ENCODE measurements around the gene PLCH1.

GRCh38 chr3:155727836-155728235 is 17.0 kb downstream of the PLCH1 start:
- TF ChIP-seq CTCF (IDR thresholded peaks at IDR 0.05; ENCODE audit: low read length) (no peak), EZH2 (IDR thresholded peaks at IDR 0.05; ENCODE audit: borderline replicate concordance, low read length) (no peak)
